ENCODE measurements around the gene PDCL3. TPM values are rescaled to one million over a fixed set of nuclear protein-coding genes. Genes with fewer than 3 reads are reported as not detected.
A peak's percentile ranks its signal among the peaks of the same experiment; 100 is the strongest.

PDCL3 gene
- total RNA-seq, 1 donor from 2014 or later, result 35.4 TPM

DNA sequence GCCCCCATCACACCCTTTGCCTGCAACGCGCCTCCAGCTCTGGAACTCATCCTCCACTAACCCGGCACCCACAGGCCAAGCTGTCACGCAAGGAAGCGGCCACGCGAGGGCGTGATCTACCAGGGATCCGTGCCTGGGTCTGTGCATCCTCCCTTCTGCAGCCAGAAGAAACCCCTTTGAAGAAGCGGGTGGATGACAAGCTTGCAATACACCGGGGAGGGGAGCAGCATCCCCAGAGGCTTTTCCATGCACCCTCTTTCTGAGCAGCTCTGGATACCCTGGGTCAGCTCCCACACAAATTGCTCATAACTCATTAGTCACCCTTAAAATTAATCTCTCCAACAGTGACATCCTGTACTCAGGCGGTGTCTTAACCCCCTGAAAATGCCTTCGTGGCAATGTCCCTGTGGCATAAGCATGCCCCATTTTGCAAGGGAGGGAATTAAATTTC, 47.6 kb downstream of the PDCL3 start:
- Mint-ChIP-seq H3K27me3 (ENCODE audit: low read depth) (no peaks in the 10 kb centered on the region), H3K9me3 (no peaks in the 10 kb centered on the region), H3K4me1 (peaks cover 5% of the 10 kb centered on the region), H3K36me3 (ENCODE audit: low read depth) (no peaks in the 10 kb centered on the region), H3K4me3 (no peak overlapping the region), H3K27ac (ENCODE audit: unreplicated experiment) (no peak overlapping the region)
- TF ChIP-seq, protein P1, sequence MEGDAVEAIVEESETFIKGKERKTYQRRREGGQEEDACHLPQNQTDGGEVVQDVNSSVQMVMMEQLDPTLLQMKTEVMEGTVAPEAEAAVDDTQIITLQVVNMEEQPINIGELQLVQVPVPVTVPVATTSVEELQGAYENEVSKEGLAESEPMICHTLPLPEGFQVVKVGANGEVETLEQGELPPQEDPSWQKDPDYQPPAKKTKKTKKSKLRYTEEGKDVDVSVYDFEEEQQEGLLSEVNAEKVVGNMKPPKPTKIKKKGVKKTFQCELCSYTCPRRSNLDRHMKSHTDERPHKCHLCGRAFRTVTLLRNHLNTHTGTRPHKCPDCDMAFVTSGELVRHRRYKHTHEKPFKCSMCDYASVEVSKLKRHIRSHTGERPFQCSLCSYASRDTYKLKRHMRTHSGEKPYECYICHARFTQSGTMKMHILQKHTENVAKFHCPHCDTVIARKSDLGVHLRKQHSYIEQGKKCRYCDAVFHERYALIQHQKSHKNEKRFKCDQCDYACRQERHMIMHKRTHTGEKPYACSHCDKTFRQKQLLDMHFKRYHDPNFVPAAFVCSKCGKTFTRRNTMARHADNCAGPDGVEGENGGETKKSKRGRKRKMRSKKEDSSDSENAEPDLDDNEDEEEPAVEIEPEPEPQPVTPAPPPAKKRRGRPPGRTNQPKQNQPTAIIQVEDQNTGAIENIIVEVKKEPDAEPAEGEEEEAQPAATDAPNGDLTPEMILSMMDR (conservative IDR thresholded peaks at IDR 0.05), result peak; percentile 78
- DNase-seq (ENCODE audit: low read depth, low spot score), result peak; percentile 84

DNA sequence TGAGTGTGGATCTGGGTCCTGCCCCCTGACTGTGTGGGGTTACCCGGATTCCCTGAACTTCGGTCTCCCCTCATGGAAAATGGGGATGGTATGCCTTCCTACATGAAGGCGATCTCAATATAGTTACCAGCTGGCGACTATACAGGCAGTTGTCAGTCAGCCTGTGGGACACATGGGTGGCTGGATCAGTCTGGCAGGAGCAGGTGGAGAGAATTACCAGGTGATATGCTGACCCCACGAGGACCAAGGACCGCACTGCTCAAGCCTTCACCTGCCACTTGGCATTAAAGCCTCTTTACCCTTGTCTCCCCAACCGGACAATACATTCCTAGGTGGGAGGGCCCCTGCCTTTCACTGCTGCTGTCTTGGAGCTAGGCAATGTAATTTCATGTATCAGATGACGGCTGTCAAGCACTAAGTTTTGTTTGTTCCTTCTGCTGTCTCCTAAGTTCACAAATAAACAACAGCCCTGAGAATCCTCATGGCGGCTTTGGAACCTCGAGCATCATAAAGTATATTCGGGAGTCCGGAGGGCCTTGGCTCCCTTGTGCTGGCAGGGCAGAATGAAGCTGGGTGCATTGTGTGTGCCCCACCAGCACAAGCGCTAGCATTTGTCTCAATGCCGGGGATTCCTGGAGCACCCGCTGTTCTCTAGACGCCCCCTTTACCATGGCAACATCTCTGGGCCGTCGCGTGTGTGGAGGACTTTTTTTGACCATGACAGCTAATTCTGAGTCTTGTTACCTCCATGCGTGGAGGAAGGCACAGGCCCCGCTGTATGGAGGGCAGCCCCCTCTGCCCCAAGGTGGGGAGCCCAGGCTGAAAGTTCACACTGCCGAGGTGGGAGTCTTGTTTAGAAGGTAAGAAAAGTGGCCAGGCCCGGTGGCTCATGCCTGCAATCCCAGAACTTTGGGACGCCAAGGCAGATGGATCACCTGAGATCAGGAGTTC, 48.6 kb downstream of the PDCL3 start:
- Mint-ChIP-seq H3K4me3 (no peak overlapping the region), H3K27me3 (ENCODE audit: low read depth) (no peaks in the 10 kb centered on the region), H3K36me3 (ENCODE audit: low read depth) (no peaks in the 10 kb centered on the region), H3K9me3 (no peaks in the 10 kb centered on the region), H3K27ac (ENCODE audit: unreplicated experiment) (no peak overlapping the region), H3K4me1 (peaks cover 5% of the 10 kb centered on the region)
- TF ChIP-seq, protein P1 (conservative IDR thresholded peaks at IDR 0.05), result no peak
- DNase-seq (ENCODE audit: low read depth, low spot score), result no peak

DNA sequence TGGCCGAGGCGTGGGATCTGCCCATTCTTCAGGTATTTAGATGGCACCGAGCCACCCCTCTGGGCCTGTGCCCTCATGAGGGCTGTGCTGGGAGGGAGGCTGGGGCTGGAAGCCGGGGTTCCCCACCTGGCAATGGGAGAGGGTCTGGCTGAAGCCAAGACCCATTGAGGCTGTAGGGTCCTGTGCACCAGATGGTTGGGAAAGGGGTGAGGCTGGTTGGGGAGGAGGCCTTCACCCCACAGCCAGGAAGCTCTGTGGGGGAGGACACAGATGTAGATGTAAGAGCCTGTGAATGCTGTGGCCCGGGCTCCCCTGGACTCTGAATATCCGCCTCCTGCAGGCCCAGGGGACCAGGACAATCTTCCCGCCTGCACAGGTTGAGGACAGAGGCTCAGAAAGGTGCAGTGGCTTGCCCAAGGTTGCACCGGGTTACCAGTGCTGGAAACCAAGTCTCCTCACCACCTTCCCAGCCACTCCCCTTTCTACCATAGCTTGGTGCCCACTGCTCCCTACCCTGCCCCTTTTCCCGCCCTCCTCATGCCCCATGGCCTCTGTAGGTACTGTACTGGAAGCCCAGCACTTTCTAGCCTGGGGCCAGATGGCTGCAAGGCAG, 49.7 kb downstream of the PDCL3 start:
- TF ChIP-seq, protein P1 (conservative IDR thresholded peaks at IDR 0.05), result no peak
- no peaks in the 10 kb centered on the region for H3K9me3 Mint-ChIP-seq
- H3K27me3 Mint-ChIP-seq (ENCODE audit: low read depth), result no peaks in the 10 kb centered on the region
- no peak for DNase-seq (ENCODE audit: low read depth, low spot score)
- no peaks in the 10 kb centered on the region for H3K36me3 Mint-ChIP-seq (ENCODE audit: low read depth)
- H3K27ac Mint-ChIP-seq (ENCODE audit: unreplicated experiment), result no peak overlapping the region
- no peak overlapping the region for H3K4me3 Mint-ChIP-seq
- no peaks in the 10 kb centered on the region for H3K4me1 Mint-ChIP-seq

DNA sequence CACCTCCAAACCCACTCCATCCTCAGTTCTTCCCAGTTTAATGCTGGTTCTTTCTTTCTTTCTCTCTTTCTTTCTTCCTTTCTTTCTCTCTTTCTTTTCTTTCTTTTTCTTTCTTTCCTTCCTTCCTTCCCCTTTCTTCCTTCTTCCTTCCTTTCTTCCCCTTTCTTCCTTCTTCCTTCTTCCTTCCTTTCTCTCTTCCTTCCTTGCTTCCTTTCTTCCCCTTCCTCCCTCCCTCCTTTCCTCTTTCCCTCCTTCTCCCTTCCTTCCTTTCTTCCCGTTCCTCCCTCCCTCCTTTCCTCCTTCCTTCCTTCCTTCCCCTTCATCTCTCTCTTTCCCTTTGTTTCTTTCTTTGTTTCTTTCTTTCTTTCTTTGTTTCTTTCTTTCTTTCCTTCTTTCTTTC, 50.9 kb downstream of the PDCL3 start:
- TF ChIP-seq, protein P1 (conservative IDR thresholded peaks at IDR 0.05), result no peak
- no peaks in the 10 kb centered on the region for H3K27me3 Mint-ChIP-seq (ENCODE audit: low read depth)
- H3K4me3 Mint-ChIP-seq, result no peak overlapping the region
- H3K27ac Mint-ChIP-seq (ENCODE audit: unreplicated experiment), result no peak overlapping the region
- H3K4me1 Mint-ChIP-seq, result no peaks in the 10 kb centered on the region
- DNase-seq (ENCODE audit: low read depth, low spot score), result no peak
- H3K36me3 Mint-ChIP-seq (ENCODE audit: low read depth), result no peaks in the 10 kb centered on the region
- H3K9me3 Mint-ChIP-seq, result no peaks in the 10 kb centered on the region

DNA sequence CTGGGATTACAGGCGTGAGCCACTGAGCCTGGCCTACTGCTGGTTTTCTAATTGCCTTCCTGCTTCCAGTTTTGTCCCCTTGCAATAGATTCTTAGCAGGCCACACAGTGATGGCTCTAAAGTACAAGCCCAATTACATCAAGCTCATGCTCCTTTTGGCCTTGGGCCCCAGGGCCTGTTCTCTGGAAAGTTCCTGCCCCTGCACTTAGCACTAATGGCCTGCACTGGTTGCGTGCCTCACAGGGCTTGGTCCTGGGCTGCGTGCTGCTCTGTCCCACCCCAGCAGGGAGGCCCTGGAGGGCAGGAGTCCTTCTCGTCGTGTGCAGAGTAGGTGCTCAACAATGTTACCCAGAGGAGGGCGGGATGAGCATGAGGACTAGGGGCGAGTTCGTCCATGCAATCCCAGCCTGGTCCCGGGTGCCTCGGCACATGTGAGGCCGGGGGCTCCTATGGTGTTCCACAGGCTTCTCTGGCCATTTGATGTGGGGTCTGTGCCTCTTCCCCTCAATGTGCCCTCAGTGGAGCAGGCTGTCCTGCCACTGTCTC, 51.7 kb downstream of the PDCL3 start:
- H3K27me3 Mint-ChIP-seq (ENCODE audit: low read depth), result no peaks in the 10 kb centered on the region
- H3K27ac Mint-ChIP-seq (ENCODE audit: unreplicated experiment), result no peak overlapping the region
- TF ChIP-seq, protein P1 (conservative IDR thresholded peaks at IDR 0.05), result no peak
- H3K4me1 Mint-ChIP-seq, result no peaks in the 10 kb centered on the region
- DNase-seq (ENCODE audit: low read depth, low spot score), result no peak
- H3K36me3 Mint-ChIP-seq (ENCODE audit: low read depth), result no peaks in the 10 kb centered on the region
- no peak overlapping the region for H3K4me3 Mint-ChIP-seq
- H3K9me3 Mint-ChIP-seq, result no peaks in the 10 kb centered on the region

Data from neural crest cell (in vitro differentiated cells).